ENCODE measurements around the gene PEX5L.
A peak's percentile ranks its signal among the peaks of the same experiment; 100 is the strongest.
"Not testable (repeated sequence)": the region's sequence is repeated elsewhere in the genome, so short reads cannot be mapped to it uniquely, and the experiment has no call there.

Gene PEX5L

GRCh38 chr3:180036671-180037455, at the start of gene PEX5L:
Gene PEX5L (minus strand): TSS chr3:180036937. CDS start chr3:180036599, 338 bp downstream.
- DNase-seq (ENCODE audit: insufficient read length, low spot score) (no peak), FAIRE-seq (no peak)
- no peak for TF ChIP-seq POLR2A (IDR thresholded peaks at IDR 0.05; ENCODE audit: low read depth, low read length)

GRCh38 chr3:180085122-180085710, 48.5 kb upstream of the PEX5L start:
- DNase-seq (ENCODE audit: insufficient read length, low spot score) (no peak), FAIRE-seq (no peak)
- no peak for TF ChIP-seq POLR2A (IDR thresholded peaks at IDR 0.05; ENCODE audit: low read depth, low read length)

GRCh38 chr3:180082699-180083098, 46.0 kb upstream of the PEX5L start:
- FAIRE-seq = no peak
- TF ChIP-seq POLR2A (IDR thresholded peaks at IDR 0.05; ENCODE audit: low read depth, low read length) = no peak
- DNase-seq (ENCODE audit: insufficient read length, low spot score) = no peak

DNA sequence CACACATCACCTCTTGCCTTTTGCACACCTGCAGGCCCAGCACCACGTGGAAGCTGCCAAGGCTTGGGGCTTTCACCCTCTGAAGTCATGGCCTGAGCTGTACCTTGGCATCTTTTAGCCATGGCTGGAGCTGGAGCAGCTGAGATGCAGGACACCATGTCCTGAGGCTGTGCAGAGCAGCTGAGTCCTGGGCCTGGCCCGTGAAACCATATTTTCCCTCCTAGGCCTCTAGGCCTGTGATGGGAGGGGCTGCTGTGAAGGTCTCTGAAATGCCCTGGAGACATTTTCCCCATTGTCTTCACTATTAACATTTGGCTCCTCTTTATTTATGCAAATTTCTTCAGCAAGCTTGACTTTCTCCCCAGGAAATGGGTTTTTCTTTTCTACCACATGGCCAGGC, 41.9 kb upstream of the PEX5L start:
- FAIRE-seq (no peak), DNase-seq (ENCODE audit: insufficient read length, low spot score) (no peak)
- TF ChIP-seq POLR2A (IDR thresholded peaks at IDR 0.05; ENCODE audit: low read depth, low read length) = no peak

DNA sequence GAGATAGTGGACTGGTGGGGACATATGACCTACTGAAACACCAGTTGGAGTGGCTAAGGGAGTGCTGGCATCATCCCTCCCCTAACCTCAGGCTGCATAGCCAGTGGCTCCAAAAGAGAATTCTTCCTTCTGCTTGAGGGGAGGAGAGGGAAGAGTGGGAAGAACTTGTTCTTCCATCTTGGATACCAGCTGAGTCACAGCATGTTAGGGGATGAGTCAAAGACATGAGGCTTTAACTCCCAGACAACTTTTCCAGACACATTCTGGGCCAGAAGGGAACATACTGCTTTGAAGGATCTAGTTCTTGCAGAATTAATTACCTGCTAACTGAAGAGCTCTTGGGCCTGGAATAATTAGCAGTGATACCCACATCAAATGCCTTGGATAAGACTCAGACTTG, 36.8 kb upstream of the PEX5L start:
- DNase-seq (ENCODE audit: insufficient read length, low spot score) (no peak), FAIRE-seq (peak; percentile 30)
- no peak for TF ChIP-seq POLR2A (IDR thresholded peaks at IDR 0.05; ENCODE audit: low read depth, low read length)

GRCh38 chr3:180072786-180073185, 36.0 kb upstream of the PEX5L start:
- no peak for TF ChIP-seq POLR2A (IDR thresholded peaks at IDR 0.05; ENCODE audit: low read depth, low read length)
- DNase-seq (ENCODE audit: insufficient read length, low spot score) (no peak), FAIRE-seq (no peak)

- no peak for TF ChIP-seq POLR2A (IDR thresholded peaks at IDR 0.05; ENCODE audit: low read depth, low read length)
- DNase-seq (ENCODE audit: insufficient read length, low spot score) (no peak), FAIRE-seq (no peak)
Observed at GRCh38 chr3:180070925-180071324, 34.2 kb upstream of the PEX5L start.

- no peak for TF ChIP-seq POLR2A (IDR thresholded peaks at IDR 0.05; ENCODE audit: low read depth, low read length)
- FAIRE-seq = no peak
- DNase-seq (ENCODE audit: insufficient read length, low spot score) = no peak
Observed at GRCh38 chr3:180068023-180068422, 31.3 kb upstream of the PEX5L start.

DNA sequence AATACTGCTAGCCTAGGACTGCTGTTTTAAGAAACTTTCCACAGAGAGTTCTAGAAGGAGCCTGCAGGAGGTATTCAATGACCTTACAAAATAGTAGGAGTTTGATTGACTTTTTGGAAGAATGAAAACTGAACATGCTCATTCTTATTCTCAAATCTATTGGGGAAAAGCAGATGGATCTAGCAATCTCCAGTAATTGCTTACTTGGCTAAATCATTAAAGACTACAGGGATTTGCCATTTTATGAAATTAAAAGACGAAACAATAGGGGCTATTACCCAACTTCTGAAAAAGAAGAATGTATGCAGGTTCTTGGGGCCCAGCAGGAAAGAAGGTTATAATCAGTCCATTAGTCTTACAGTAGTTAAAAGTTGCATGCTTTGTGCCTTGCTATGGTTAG, 29.9 kb upstream of the PEX5L start:
- no peak for FAIRE-seq
- no peak for TF ChIP-seq POLR2A (IDR thresholded peaks at IDR 0.05; ENCODE audit: low read depth, low read length)

DNA sequence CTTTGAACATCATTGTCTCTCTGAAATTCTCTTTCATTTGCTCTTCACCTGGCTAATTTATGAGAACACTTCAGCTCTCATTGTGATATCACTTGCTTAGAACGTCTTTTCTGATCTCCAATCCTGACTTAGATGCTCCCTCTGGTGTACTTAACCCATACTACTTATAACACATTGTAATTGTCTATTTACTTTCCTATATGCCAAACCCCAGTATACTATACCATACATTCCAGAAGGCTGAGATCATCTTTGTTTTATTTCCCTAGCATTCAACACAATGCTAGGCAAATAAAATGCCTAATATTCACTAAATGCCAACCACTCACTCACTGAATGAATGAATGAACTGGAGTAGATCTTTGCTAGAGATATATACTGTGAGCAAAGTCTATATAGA, 27.0 kb upstream of the PEX5L start:
- FAIRE-seq = no peak
- no peak for TF ChIP-seq POLR2A (IDR thresholded peaks at IDR 0.05; ENCODE audit: low read depth, low read length)

More for the DNA sequence above, 29.9 kb upstream of the PEX5L start:
- DNase-seq (ENCODE audit: insufficient read length, low spot score) = no peak

DNA sequence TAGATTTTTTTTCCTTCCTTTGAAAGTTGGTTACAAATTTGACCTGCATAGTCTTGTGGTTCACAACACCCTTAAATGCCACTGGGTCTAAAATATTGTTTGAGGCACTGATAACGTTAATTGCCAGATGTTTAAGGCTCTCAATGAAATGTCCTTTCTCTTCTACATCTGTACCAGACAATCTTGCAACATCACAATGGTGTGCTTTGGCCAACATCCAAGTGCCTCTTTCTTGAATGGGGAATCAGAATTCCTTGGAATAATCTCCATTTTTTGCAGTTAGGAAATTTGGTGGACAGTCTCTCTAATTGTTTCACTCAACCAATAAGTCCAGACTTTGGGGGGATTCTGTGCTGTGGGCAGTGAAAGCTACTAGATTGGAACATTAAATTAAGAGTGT, 26.0 kb upstream of the PEX5L start:
- no peak for DNase-seq (ENCODE audit: insufficient read length, low spot score)
- TF ChIP-seq POLR2A (IDR thresholded peaks at IDR 0.05; ENCODE audit: low read depth, low read length) = no peak
- FAIRE-seq = no peak

More for the DNA sequence above, 27.0 kb upstream of the PEX5L start:
- no peak for DNase-seq (ENCODE audit: insufficient read length, low spot score)

- TF ChIP-seq POLR2A (IDR thresholded peaks at IDR 0.05; ENCODE audit: low read depth, low read length) = no peak
- DNase-seq (ENCODE audit: insufficient read length, low spot score) (no peak), FAIRE-seq (peak; percentile 68)
Observed at GRCh38 chr3:180059356-180059755, 22.6 kb upstream of the PEX5L start.

GRCh38 chr3:180058238-180058637, 21.5 kb upstream of the PEX5L start:
- TF ChIP-seq POLR2A (IDR thresholded peaks at IDR 0.05; ENCODE audit: low read depth, low read length) = no peak
- FAIRE-seq (peak; percentile 20), DNase-seq (ENCODE audit: insufficient read length, low spot score) (no peak)

DNA sequence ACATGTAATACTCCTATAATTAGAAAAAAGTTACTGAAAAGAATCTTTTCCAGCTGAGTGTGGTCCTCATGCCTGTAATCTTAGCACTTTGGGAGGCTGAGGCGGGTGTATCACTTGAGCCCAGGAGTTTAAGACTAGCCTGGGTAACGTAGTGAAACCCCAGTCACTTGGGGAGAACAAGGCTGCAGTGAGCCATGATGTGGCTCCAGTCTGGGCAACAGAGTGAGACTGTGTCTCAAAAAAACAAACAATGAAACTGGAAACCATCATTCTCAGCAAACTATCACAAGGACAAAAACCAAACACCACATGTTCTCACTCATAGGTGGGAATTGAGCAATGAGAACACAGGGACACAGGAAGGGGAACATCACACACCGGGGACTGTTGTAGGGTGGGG, 18.9 kb upstream of the PEX5L start:
- DNase-seq (ENCODE audit: insufficient read length, low spot score); FAIRE-seq: not testable (repeated sequence)

GRCh38 chr3:180049391-180049790, 12.7 kb upstream of the PEX5L start:
- TF ChIP-seq POLR2A (IDR thresholded peaks at IDR 0.05; ENCODE audit: low read depth, low read length) = no peak
- no peak for DNase-seq (ENCODE audit: insufficient read length, low spot score)
- FAIRE-seq = no peak
